NCI-H2029 treated with DMSO at 0.1 percent for 48 hours (cell line): ENCODE measurements around the gene TFDP2.
"Not testable (repeated sequence)": the region's sequence is repeated elsewhere in the genome, so short reads cannot be mapped to it uniquely, and the experiment has no call there.

Source experiments
- DNase-seq: peaks from one replicate; lab custom pipeline; 2025; lab: John Stamatoyannopoulos, UW

Gene TFDP2

GRCh38 chr3:142021127-142021526 lies 128.2 kb downstream of the TFDP2 start:
- no peak for DNase-seq

- no peak for DNase-seq
These were observed 129.5 kb downstream of the TFDP2 start for GRCh38 chr3:142019794-142020320.

- no peak for DNase-seq
These were observed 135.4 kb downstream of the TFDP2 start for GRCh38 chr3:142013993-142014392.

GRCh38 chr3:142013326-142013980 lies 135.9 kb downstream of the TFDP2 start:
- DNase-seq = no peak

GRCh38 chr3:142009029-142009428 lies 140.3 kb downstream of the TFDP2 start:
- no peak for DNase-seq

GRCh38 chr3:142007710-142008399 lies 141.5 kb downstream of the TFDP2 start:
- DNase-seq = no peak

- DNase-seq = not testable (repeated sequence)
These were observed 144.4 kb downstream of the TFDP2 start for GRCh38 chr3:142004957-142005356.

- no peak for DNase-seq
These were observed 145.3 kb downstream of the TFDP2 start for GRCh38 chr3:142004025-142004424.

GRCh38 chr3:142003291-142003690 lies 146.1 kb downstream of the TFDP2 start:
- DNase-seq = no peak

- DNase-seq = no peak
These were observed 148.9 kb downstream of the TFDP2 start for GRCh38 chr3:142000325-142000870.

- DNase-seq = no peak
These were observed 150.6 kb downstream of the TFDP2 start for GRCh38 chr3:141998669-141999290.

GRCh38 chr3:141996437-141996836 lies 152.9 kb downstream of the TFDP2 start:
- no peak for DNase-seq

- DNase-seq = no peak
These were observed 154.5 kb downstream of the TFDP2 start for GRCh38 chr3:141994856-141995255.

- no peak for DNase-seq
These were observed 156.8 kb downstream of the TFDP2 start for GRCh38 chr3:141992512-141992911.

GRCh38 chr3:141986548-141987107 lies 162.7 kb downstream of the TFDP2 start:
- DNase-seq = no peak

- no peak for DNase-seq
These were observed 168.3 kb downstream of the TFDP2 start for GRCh38 chr3:141981084-141981483.

GRCh38 chr3:141979050-141979671 lies 170.2 kb downstream of the TFDP2 start:
- DNase-seq = no peak

- not testable (repeated sequence) for DNase-seq
These were observed 174.6 kb downstream of the TFDP2 start for GRCh38 chr3:141974777-141975176.

- DNase-seq = no peak
These were observed 176.9 kb downstream of the TFDP2 start for GRCh38 chr3:141972399-141972798.

- no peak for DNase-seq
These were observed 177.8 kb downstream of the TFDP2 start for GRCh38 chr3:141971571-141971970.

- DNase-seq = no peak
These were observed 179.6 kb downstream of the TFDP2 start for GRCh38 chr3:141969711-141970110.

GRCh38 chr3:141965471-141965870 lies 183.9 kb downstream of the TFDP2 start:
- DNase-seq = no peak
